SK-N-SH treated with all-trans-retinoic acid at 6 μM for 48 hours (cell line): ENCODE data around the gene PDGFRB.

Source experiments
- GLIS3 ChIP-seq: fragments of 250-450 bp; sonication (Bioruptor Pico); IDR thresholded peaks from 2 replicates; pipeline ENCODE4 v1.5.0; 2020; ENCODE audit warnings: mild to moderate bottlenecking, moderate library complexity
- ISL1 ChIP-seq: fragments of 250-450 bp; sonication (Bioruptor Pico); IDR thresholded peaks from 2 replicates; pipeline ENCODE4 v2.1.2; 2022; ENCODE audit warnings: mild to moderate bottlenecking, moderate library complexity
- PATZ1 ChIP-seq: fragments of 250-450 bp; sonication (Bioruptor Pico); IDR thresholded peaks from 2 replicates; pipeline ENCODE4 v1.8.0; 2020; ENCODE audit warnings: mild to moderate bottlenecking, moderate library complexity, borderline replicate concordance
- TCF4 ChIP-seq: fragments of 250-450 bp; sonication (Bioruptor Pico); IDR thresholded peaks from 2 replicates; pipeline ENCODE4 v1.8.0; 2021; ENCODE audit warnings: mild to moderate bottlenecking, moderate library complexity, borderline replicate concordance

GRCh38 chr5:150156027-150156368, 353 bp upstream of the PDGFRB start:
- TF ChIP-seq PATZ1 (CRISPR knock-in tag) (no peak), TCF4 (CRISPR knock-in tag) (no peak), GLIS3 (CRISPR knock-in tag) (no peak), ISL1 (CRISPR knock-in tag) (peak; percentile 14; the same call in 1 of the 2 replicates)
